Measurements from ENCODE around the gene INVS. TPM values are rescaled to one million over a fixed set of nuclear protein-coding genes. Genes with fewer than 3 reads are reported as not detected.

The INVS gene
- total RNA-seq, 1 experiment from 2014 or later: 15.6 TPM

DNA sequence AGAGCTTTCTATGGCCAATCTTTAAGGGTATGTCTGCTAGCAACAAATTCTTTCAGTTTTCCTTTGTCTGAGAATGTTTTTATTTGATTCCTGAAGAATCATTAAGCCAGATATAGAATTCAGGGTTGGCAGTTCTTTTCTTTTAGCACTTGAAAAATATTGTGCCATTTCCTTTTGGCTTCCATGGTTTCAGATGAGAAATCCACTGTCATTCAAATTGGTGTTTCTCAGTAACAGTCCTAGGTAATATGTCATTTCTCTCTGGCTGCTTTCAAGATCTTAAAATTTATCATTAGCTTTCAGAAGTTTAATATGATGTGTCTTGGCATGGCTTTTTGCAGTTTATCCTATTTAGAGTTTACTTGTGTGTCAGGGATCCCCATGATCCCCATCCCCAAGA, 186.0 kb downstream of the INVS start:
- Mint-ChIP-seq H3K9me3 (ENCODE audit: unreplicated experiment) (peaks cover 26% of the 10 kb centered on the region), H3K36me3 (ENCODE audit: insufficient read depth, unreplicated experiment) (peaks cover 39% of the 10 kb centered on the region), H3K4me1 (ENCODE audit: low read depth, unreplicated experiment) (no peaks in the 10 kb centered on the region), H3K27ac (ENCODE audit: unreplicated experiment) (no peak overlapping the region), H3K27me3 (ENCODE audit: insufficient read depth, unreplicated experiment) (no peaks in the 10 kb centered on the region), H3K4me3 (ENCODE audit: unreplicated experiment) (no peak overlapping the region)
- Histone ChIP-seq H3K4me1 (no peaks in the 10 kb centered on the region), H3K27me3 (replicated peaks; ENCODE audit: control insufficient read depth, insufficient read depth, low read length) (no peaks in the 10 kb centered on the region), H3K36me3 (ENCODE audit: control insufficient read depth, insufficient read depth, low read length) (peaks cover 5% of the 10 kb centered on the region), H3K4me3 (ENCODE audit: low read depth, low read length) (no peak overlapping the region), H3K9me3 (no peaks in the 10 kb centered on the region)
- DNase-seq: no peak
- CTCF ChIA-PET: no interaction called here
- intact Hi-C loops (cut with micrococcal nuclease; ENCODE audit: unreplicated experiment): no loop called here
- TF ChIP-seq, protein P1, sequence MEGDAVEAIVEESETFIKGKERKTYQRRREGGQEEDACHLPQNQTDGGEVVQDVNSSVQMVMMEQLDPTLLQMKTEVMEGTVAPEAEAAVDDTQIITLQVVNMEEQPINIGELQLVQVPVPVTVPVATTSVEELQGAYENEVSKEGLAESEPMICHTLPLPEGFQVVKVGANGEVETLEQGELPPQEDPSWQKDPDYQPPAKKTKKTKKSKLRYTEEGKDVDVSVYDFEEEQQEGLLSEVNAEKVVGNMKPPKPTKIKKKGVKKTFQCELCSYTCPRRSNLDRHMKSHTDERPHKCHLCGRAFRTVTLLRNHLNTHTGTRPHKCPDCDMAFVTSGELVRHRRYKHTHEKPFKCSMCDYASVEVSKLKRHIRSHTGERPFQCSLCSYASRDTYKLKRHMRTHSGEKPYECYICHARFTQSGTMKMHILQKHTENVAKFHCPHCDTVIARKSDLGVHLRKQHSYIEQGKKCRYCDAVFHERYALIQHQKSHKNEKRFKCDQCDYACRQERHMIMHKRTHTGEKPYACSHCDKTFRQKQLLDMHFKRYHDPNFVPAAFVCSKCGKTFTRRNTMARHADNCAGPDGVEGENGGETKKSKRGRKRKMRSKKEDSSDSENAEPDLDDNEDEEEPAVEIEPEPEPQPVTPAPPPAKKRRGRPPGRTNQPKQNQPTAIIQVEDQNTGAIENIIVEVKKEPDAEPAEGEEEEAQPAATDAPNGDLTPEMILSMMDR (IDR thresholded peaks at IDR 0.05; ENCODE audit: insufficient read depth in 1 of 2, low read depth in 1 of 2, low read length in 1 of 2, severe bottlenecking in 1 of 2, unreplicated experiment in 1 of 2): no peak
- POLR2A ChIA-PET: no interaction called here
- no TSS peak for BruUV-seq (replicated peaks)

DNA sequence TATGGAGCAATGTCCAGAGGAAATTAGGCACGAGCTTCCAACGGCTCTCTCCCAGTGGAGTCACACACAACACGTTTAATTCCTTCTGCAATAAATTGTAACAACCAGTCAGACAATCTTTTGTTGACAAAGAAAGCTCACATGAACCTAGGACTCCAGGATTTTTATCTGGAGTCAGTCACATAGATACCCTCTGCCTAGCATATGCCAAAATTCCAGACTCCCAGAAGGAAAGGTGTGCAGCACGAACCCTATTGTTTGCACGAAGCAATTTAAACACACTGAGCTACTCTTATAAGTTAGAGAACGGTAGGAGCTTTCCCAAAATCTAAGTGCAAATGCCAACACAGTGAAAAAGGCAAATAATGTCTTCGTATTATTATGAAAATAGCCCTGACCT, 186.6 kb downstream of the INVS start:
- H3K36me3 Mint-ChIP-seq (ENCODE audit: insufficient read depth, unreplicated experiment): peaks cover 44% of the 10 kb centered on the region
- no peak overlapping the region for H3K4me3 Mint-ChIP-seq (ENCODE audit: unreplicated experiment)
- Histone ChIP-seq H3K9me3 (no peaks in the 10 kb centered on the region), H3K36me3 (ENCODE audit: control insufficient read depth, insufficient read depth, low read length) (peaks cover 5% of the 10 kb centered on the region), H3K4me1 (no peaks in the 10 kb centered on the region), H3K27me3 (replicated peaks; ENCODE audit: control insufficient read depth, insufficient read depth, low read length) (no peaks in the 10 kb centered on the region), H3K4me3 (ENCODE audit: low read depth, low read length) (no peak overlapping the region)
- POLR2A ChIA-PET: no interaction called here
- H3K4me1 Mint-ChIP-seq (ENCODE audit: low read depth, unreplicated experiment): no peaks in the 10 kb centered on the region
- CTCF ChIA-PET: no interaction called here
- TF ChIP-seq, protein P1 (IDR thresholded peaks at IDR 0.05; ENCODE audit: insufficient read depth in 1 of 2, low read depth in 1 of 2, low read length in 1 of 2, severe bottlenecking in 1 of 2, unreplicated experiment in 1 of 2): no peak
- H3K9me3 Mint-ChIP-seq (ENCODE audit: unreplicated experiment): peaks cover 26% of the 10 kb centered on the region
- H3K27ac Mint-ChIP-seq (ENCODE audit: unreplicated experiment): no peak overlapping the region
- intact Hi-C loops (cut with micrococcal nuclease; ENCODE audit: unreplicated experiment): no loop called here
- H3K27me3 Mint-ChIP-seq (ENCODE audit: insufficient read depth, unreplicated experiment): no peaks in the 10 kb centered on the region
- no TSS peak for BruUV-seq (replicated peaks)
- DNase-seq: no peak

DNA sequence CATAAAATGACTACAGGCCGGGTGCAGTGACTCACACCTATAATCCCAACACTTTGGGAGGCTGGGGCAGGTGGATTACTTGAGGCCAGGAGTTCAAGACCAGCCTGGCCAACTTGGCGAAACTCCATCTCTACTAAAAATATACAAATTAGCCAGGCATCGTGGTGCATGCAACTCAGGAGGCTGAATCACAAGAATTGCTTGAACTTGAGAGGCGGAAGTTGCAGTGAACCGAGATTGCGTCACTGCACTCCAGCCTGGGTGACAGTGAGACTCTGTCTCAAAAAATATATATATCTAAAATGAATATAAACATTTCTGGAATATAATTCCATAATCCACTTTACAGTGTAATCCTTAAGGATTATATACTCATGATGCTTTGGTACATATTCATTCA, 187.2 kb downstream of the INVS start:
- Mint-ChIP-seq H3K4me1 (ENCODE audit: low read depth, unreplicated experiment) (no peaks in the 10 kb centered on the region), H3K36me3 (ENCODE audit: insufficient read depth, unreplicated experiment) (peaks cover 46% of the 10 kb centered on the region), H3K27me3 (ENCODE audit: insufficient read depth, unreplicated experiment) (no peaks in the 10 kb centered on the region), H3K4me3 (ENCODE audit: unreplicated experiment) (no peak overlapping the region), H3K9me3 (ENCODE audit: unreplicated experiment) (peaks cover 26% of the 10 kb centered on the region), H3K27ac (ENCODE audit: unreplicated experiment) (no peak overlapping the region)
- intact Hi-C loops (cut with micrococcal nuclease; ENCODE audit: unreplicated experiment): no loop called here
- H3K9me3 ChIP-seq: no peaks in the 10 kb centered on the region
- no peaks in the 10 kb centered on the region for H3K4me1 ChIP-seq
- ChIA-PET CTCF (no interaction called here), POLR2A (no interaction called here)
- no TSS peak for BruUV-seq (replicated peaks)
- H3K27me3 ChIP-seq (replicated peaks; ENCODE audit: control insufficient read depth, insufficient read depth, low read length): no peaks in the 10 kb centered on the region
- no peak for DNase-seq
- TF ChIP-seq, protein P1 (IDR thresholded peaks at IDR 0.05; ENCODE audit: insufficient read depth in 1 of 2, low read depth in 1 of 2, low read length in 1 of 2, severe bottlenecking in 1 of 2, unreplicated experiment in 1 of 2): no peak
- H3K36me3 ChIP-seq (ENCODE audit: control insufficient read depth, insufficient read depth, low read length): peaks cover 6% of the 10 kb centered on the region
- H3K4me3 ChIP-seq (ENCODE audit: low read depth, low read length): no peak overlapping the region

Measured in Caco-2 (cell line).